ENCODE results near the gene KIDINS220.

- TF ChIP-seq CTCF (conservative IDR thresholded peaks at IDR 0.05 in 1 of 2, IDR thresholded peaks at IDR 0.05 in 1 of 2; ENCODE audit: extremely low read depth in 1 of 2, insufficient read depth in 1 of 2, low read depth in 1 of 2, low read length in 2 of 2) (peak; percentile 18 to 46), EZH2 (IDR thresholded peaks at IDR 0.05; ENCODE audit: borderline replicate concordance, low read length) (no peak)
Observed at GRCh38 chr2:8803658-8804379, 33.6 kb downstream of the KIDINS220 start.
